C1 segment of cervical spinal cord (tissue), 14 donors: ENCODE data around the gene CNTFR.

Experiments
- DNase-seq, 14 donors: peaks; one replicate each; lab custom pipeline; 2025; lab: John Stamatoyannopoulos, UW

The CNTFR gene

DNA sequence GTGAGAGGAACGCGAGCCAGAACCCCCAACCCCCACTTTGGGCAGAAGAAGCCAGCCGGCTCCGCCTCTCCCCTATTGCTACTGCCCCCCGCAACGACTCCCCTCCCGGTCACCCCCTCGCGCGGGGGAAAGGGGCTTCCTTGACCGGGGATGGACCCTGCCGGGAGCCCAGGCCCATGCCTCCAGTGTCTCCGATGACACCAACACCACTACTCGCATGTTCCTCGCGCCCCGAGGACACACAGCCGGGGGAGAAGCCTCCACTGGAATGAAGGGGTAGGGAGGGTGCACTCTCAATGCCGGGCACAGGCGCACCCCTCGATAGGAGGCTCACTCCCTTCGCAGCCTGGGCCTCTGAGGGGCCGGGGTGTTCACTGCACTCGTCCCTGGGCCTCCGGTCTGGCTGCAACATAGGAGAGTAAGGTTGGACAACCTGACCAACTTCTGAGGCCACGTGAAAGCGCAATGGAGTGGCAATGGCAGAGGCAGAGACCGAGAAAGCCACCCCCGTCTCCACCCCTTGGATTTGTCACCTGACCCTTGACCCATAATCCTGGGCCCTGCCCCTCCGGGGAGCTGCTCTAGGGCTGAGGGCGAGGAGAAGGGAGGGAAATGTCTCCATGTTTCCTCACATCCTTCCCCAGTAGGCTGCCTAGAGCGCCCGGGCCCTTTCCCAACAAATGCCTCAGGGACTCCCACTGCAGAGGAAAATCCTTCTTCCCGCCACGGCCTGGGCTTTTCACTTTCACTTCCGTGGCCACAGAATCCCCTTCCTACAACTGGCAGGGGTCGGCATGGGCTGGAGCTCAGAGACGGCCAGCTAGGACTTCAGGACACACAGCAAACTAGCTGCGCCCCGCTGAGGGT is 1.1 kb upstream of the CNTFR start:
- DNase-seq: peak in 2 of 14 donors; percentile 42 to 71

GRCh38 chr9:34588671-34589635 is 571 bp downstream of the CNTFR start:
- peak in 2 of 14 donors; percentile 14 to 74 for DNase-seq

GRCh38 chr9:34587271-34587670 is 2.3 kb downstream of the CNTFR start:
- DNase-seq: no peak

- DNase-seq: no peak
These were observed 3.4 kb downstream of the CNTFR start for GRCh38 chr9:34585946-34586669.

DNA sequence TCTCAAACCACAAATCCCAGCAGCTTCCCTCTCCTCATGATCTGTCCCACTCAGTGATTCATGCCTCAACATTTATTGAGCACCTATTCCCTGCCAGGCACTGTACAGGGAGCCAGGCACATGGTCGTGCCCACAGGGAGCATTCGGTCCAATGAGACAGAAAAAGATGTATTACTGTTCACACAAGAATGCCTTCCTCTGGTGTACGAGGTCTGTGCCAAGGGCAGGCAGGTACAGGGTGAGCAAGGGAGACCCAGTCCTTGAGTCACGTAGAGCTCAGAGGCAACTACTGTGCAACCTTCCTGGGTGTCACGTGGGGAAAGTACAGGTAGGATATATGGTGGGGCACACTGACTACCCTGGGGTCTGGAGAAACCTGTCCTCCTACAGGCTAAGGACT is 4.6 kb downstream of the CNTFR start:
- no peak for DNase-seq

GRCh38 chr9:34582787-34583186 is 6.7 kb downstream of the CNTFR start:
- DNase-seq: no peak

GRCh38 chr9:34581318-34581717 is 8.2 kb downstream of the CNTFR start:
- DNase-seq: no peak

DNA sequence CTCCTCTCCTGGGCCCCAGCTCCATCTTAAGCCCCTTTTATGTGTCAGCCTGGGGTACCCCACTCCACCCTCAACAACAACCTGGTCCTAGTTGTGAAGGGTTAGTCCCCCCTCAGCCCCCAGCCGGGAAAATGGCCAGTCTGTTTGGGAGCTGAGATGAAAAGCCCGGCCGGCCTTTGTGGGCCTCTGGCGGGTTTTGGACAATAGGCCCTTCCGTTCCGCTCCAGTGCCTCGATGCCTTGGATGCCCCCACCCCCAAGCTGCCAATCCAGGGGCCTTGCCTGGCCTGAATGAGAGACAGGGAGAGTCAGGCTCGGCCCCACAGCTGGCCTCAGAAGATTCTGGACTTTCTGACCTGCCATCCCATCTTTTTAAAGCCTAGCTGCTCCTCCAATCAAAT is 9.2 kb downstream of the CNTFR start:
- DNase-seq: peak in 2 of 14 donors; percentile 14 to 35

DNA sequence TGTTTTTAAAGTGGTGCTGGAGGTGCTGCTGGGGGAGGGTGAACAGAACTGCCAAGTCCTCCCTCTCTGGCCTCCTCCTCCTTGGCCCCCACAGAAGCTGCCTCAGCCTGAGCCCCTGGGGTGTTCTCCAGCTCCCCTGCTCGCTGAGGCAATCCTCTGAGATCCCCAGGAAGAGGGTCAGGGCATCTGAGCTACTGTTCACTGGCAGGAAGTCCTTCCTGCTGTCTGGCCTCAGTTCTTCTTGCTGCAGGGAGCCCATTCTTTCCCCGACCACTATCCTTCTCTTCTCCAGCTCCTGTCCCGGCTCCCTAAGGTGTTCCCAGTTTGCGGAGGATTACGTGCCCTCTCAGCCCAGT is 9.7 kb downstream of the CNTFR start:
- DNase-seq: no peak

DNA sequence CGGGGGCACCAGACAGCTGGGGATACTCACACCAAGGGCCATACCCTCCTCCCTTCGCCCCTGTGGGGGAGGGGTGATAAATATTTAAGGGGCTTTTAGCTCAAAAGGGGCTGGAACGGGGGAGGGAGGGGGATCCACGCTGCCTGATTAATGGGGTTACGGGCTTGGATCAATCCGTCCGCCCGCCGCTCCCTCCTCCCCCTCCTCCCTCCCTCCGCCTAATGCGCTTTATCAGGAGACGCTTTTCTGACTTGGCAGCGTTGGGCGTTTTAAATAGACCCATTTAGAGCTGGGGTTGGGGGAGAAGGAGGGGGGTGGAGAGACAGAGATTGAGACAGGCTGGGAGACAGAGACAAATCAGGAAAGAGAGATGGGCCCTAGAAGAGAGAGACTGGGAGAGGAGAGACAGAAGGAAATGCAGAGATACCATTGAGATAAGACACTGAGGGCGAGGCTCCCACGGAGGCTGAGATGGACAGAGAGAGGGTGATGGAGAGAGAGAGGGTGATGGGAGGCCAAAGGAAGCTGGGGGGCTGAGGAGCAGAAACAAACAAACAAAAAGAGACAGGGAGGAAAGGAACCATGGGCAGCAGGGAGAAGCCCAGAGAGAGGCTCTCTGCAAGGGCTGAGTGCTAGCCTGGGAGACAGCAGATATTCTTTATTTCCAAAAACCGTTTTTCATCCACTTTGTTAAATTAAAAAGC is 10.3 kb downstream of the CNTFR start:
- no peak for DNase-seq

DNA sequence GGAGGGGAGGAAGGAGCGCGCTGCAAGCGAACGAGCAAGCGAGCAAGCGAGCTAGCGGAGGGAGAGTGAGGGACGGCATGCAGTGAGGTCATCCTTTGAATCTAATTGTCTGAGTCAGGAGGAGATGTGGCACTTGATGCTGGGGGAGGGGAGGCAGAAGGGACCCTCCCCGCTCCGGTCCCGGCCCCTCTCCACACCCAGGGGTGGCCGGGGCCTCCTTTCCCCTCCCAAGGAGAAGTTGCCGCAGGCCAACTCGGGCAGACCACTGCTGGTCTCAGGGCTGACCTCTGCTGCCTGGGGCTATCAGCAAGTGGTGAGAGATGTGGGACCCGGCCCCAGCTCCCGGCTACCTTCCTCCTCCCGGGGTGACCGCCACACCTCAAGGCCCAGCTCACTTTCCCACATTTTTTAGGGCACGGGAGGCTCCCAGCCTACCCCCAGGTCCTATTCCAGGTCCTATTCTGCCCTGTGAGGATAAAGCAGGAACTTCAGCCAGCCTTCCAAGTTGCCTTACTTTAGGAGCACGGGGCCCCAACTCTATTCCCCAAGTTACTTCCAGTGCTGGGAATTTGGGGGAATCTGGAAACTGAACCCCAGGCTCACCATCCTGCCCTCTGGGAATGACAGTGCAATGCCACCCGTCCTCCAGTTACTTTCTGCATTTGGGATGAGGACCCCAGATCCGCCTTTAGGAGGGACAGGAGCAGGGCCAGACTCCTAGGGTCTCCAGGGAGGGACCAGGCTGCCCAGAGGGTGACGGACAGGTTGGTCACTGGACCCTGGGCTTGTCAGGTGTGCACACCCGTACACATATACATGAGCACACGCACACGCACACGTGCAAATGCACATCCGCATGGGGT is 11.1 kb downstream of the CNTFR start:
- DNase-seq: peak in 3 of 14 donors; percentile 20 to 52 (median 36)

DNA sequence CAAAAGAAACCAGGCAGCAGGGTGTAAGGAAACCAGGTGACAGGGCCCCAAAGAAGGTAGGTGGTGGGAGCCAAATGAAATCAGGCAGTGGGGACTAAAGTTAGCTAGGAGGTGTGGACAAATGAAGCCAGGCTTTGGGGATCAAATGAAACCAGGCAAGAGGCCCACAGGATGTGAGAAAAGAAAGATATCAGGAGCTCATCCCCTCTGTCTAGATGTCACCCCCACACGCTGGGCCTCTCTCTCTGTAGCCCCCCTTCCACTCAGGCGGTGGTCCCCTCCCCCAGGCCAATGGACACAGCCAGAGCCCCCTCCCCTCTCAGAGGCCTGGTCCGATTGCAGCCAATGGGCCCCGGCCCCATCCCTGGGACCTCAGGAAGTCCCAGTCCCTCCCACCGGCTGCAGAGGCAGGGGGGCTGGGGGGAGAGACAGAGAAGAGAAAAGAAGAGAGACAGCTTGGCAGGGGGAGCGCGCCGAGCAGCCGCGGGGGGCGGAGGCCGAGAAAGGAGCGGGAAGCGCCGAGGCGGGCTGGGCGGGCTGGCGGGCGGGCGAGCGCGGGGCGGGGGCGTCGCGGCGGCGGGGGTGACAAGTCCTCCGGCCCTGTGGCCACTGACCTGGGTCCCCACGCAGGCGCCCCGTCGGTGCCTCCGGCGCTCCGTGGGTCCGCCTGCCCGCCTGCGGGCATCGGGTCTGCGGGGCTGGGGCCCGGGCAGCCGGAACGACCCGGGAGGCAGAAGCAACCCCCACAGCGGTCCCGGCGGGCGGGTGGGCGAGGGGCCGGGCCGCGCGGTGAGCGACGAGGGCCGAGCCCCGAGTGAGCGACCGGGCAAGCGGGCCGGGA is 11.9 kb downstream of the CNTFR start:
- DNase-seq: peak in 3 of 14 donors; percentile 15 to 48 (median 45)

DNA sequence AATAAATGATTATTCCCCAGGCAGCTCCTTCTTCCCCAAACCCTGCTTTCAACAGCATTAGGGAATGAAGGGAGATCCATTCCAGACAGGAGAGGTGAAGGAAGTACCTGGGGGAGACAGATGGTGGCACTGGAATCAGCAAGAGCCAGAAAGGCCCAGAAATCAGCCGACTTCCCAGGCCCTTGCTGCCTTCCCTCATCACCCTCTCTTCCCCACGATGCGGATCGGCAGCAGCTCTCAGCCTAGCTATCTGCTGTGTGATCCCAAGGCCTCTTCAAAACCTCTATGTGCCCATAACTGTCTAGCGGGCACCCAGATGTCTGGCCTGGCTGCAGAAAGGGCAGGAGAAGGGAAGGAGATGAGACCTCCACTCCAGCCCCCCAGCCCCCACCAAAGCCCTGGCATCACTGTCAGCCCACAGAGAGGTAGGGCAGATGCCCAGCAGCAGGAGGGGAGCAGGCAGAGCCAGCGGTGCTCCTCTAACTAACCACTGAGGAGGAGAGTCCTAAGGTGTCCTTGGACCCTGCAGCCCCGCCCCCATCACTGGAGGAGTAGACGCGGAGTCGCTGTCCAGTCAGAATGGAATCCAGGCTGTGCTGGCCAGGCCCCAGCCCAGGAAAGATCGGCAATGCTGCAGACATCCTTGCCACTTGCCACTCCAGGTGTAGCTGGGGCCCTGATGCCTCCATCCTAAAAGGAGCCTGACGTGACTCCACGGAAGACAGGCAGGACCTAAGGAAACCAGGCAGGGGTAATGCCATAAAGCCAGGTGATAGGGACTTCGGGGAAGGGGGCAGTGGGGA is 12.7 kb downstream of the CNTFR start:
- peak in 1 of 14 donors; percentile 77 for DNase-seq

- DNase-seq: peak in 1 of 14 donors; percentile 48
These were observed 13.5 kb downstream of the CNTFR start for GRCh38 chr9:34575862-34576596.

DNA sequence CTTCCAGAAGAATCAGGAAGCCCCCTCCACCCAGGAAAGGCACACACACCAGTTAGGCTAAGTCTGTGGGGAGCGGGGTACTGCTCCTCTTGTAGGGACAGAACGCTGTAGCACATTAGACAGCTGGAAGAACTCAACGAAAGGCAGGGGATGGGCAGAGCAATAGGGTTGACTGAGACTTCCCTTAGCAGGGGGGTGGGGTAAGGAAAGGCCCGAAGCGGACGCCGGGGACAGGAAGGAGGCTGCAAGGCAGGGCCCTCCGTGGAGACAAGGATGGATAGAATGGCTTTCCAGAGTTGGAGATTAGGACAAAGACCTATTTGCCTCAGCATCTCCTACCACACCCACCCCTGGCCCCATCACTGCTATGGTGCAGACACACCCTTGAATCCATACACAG is 14.3 kb downstream of the CNTFR start:
- DNase-seq: no peak

DNA sequence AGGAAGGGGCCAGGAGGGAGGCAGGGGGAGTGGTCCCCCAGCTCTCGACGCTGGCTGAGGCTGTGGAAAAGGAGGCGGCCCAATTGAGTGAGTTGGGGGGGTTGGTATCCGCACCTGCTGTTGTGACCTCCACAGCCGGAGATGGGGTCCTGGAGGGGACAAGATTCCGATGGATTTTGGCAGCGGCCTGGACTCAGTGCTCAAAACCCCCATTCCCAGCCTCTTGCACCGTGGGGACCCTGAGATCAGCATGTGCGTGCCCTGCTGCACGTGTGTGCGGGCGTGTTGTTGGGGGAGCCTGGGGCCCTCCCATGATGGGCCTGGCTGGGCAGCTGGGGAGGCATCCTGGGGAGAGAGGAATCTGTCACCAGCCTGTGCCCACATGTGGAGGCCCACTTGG is 15.0 kb downstream of the CNTFR start:
- DNase-seq: no peak

- no peak for DNase-seq
These were observed 15.8 kb downstream of the CNTFR start for GRCh38 chr9:34573599-34574325.
